Keratinocyte (primary cell): Measurements from ENCODE around the gene SLC7A7. TPM values are rescaled to one million over a fixed set of nuclear protein-coding genes. Genes with fewer than 3 reads are reported as not detected.
"Not testable (repeated sequence)": the region's sequence is repeated elsewhere in the genome, so short reads cannot be mapped to it uniquely, and the experiment has no call there.

Experiments
- DNase-seq: peaks from one replicate; pipeline ENCODE4 v3.0.0-alpha.2; 2011; ENCODE audit warnings: low read depth, missing footprints, low spot score
- FAIRE-seq: peaks from 2 replicates; lab custom pipeline; 2011; peaks lifted over from hg19 to GRCh38; lab: Jason Lieb, UNC
- H2AFZ ChIP-seq: 2 replicates; pipeline ENCODE4 v1.6.0; 2012; ENCODE audit warnings: low read length, control low read depth, inconsistent platforms; ENCODE audit not compliant: control insufficient read depth
- H3K27ac ChIP-seq: 2 replicates; pipeline ENCODE4 v1.5.1; 2011; ENCODE audit warnings: low read length; ENCODE audit not compliant: control insufficient read depth, insufficient read depth
- H3K27me3 ChIP-seq: 3 replicates; pipeline ENCODE4 v1.6.0; 2011; ENCODE audit warnings: low read length; ENCODE audit not compliant: control insufficient read depth, insufficient read depth; ENCODE audit errors: extremely low read depth
- H3K36me3 ChIP-seq, 2 experiments: 2 replicates in 1 of 2; 3 replicates in 1 of 2; pipeline ENCODE4 v1.5.1; 2011; ENCODE audit warnings: low read length in 2 of 2, mild to moderate bottlenecking in 1 of 2; ENCODE audit not compliant: control insufficient read depth in 2 of 2, insufficient read depth in 2 of 2; ENCODE audit errors: extremely low read depth in 1 of 2
- H3K4me1 ChIP-seq: 3 replicates; pipeline ENCODE4 v1.5.1; 2011; ENCODE audit warnings: low read length; ENCODE audit not compliant: control insufficient read depth, insufficient read depth; ENCODE audit errors: extremely low read depth
- H3K4me2 ChIP-seq: 3 replicates; pipeline ENCODE4 v1.6.0; 2011; ENCODE audit warnings: low read depth, low read length; ENCODE audit not compliant: control insufficient read depth, insufficient read depth; ENCODE audit errors: extremely low read depth
- H3K4me3 ChIP-seq, 3 experiments: fragments of 200-600 bp in 1 of 3; sonication (generic) in 1 of 3; 2 replicates in 2 of 3; 3 replicates in 1 of 3; pipeline ENCODE4 v1.5.1; 2011 to 2016; ENCODE audit warnings: low read length in 3 of 3, mild to moderate bottlenecking in 3 of 3, control low read depth in 2 of 3, inconsistent platforms in 1 of 3, low read depth in 1 of 3, mixed read lengths in 1 of 3, mixed run types in 1 of 3, moderate library complexity in 1 of 3; ENCODE audit not compliant: control insufficient read depth in 2 of 3, insufficient read depth in 2 of 3; ENCODE audit errors: extremely low read depth in 1 of 3
- H3K79me2 ChIP-seq: 2 replicates; pipeline ENCODE4 v1.6.0; 2012; ENCODE audit warnings: low read length; ENCODE audit not compliant: control insufficient read depth, insufficient read depth
- H3K9ac ChIP-seq: 3 replicates; pipeline ENCODE4 v1.6.0; 2011; ENCODE audit warnings: low read length; ENCODE audit not compliant: control insufficient read depth, insufficient read depth; ENCODE audit errors: extremely low read depth
- H3K9me1 ChIP-seq: 3 replicates; pipeline ENCODE4 v1.6.0; 2011; ENCODE audit warnings: low read length; ENCODE audit not compliant: control insufficient read depth, insufficient read depth; ENCODE audit errors: extremely low read depth
- H3K9me3 ChIP-seq: 2 replicates; pipeline ENCODE4 v1.5.1; 2012; ENCODE audit warnings: low read depth, low read length; ENCODE audit not compliant: control insufficient read depth
- H4K20me1 ChIP-seq: 3 replicates; pipeline ENCODE4 v1.6.0; 2011; ENCODE audit warnings: low read length; ENCODE audit not compliant: control insufficient read depth, insufficient read depth; ENCODE audit errors: extremely low read depth
- CTCF ChIP-seq, 3 experiments: IDR thresholded peaks in 1 of 3; conservative IDR thresholded peaks in 1 of 3; optimal IDR thresholded peaks in 1 of 3; 2 replicates in 2 of 3; 3 replicates in 1 of 3; pipeline versions ENCODE3 to v1.5.1; 2011; ENCODE audit warnings: low read length in 3 of 3, mild to moderate bottlenecking in 3 of 3, moderate library complexity in 2 of 3, control low read depth in 1 of 3, inconsistent platforms in 1 of 3; ENCODE audit not compliant: insufficient read depth in 2 of 3; ENCODE audit errors: extremely low read depth in 1 of 3
- EZH2 ChIP-seq: IDR thresholded peaks from one replicate; pipeline ENCODE4 v1.6.1; 2012; ENCODE audit warnings: inconsistent platforms, mild to moderate bottlenecking, low read length, moderate library complexity
- dilution Hi-C: fragments of 300-500 bp; cut with MboI; formaldehyde crosslinking; loops from one replicate; pipeline ENCODE4 v1.7.0; 2020; ENCODE audit warnings: low sequenced_read_pairs; ENCODE audit not compliant: extremely low pct_ligation_motif_present
- polyA plus RNA-seq, 5 experiments: library from polyadenylated mRNA; depleted of rRNA in 3 of 5; stranded (reverse) in 3 of 5; stranded (forward) in 1 of 5; unstranded in 1 of 5; fragments of >200 nt; gene quantifications; 1 replicate in 1 of 5; 2 replicates in 3 of 5; 3 replicates in 1 of 5; pipeline versions ENCODE4 v1.2.1 to v1.2.3, GENCODE V29; 2011 to 2012; ENCODE audit warnings: missing spikeins in 2 of 5, low read depth in 1 of 5, low replicate concordance in 1 of 5

Gene SLC7A7
- polyA plus RNA-seq, 1 donor (not counting 4 experiments of a cell fraction or from before 2014, with no cell fraction given) = 0.20 TPM

DNA sequence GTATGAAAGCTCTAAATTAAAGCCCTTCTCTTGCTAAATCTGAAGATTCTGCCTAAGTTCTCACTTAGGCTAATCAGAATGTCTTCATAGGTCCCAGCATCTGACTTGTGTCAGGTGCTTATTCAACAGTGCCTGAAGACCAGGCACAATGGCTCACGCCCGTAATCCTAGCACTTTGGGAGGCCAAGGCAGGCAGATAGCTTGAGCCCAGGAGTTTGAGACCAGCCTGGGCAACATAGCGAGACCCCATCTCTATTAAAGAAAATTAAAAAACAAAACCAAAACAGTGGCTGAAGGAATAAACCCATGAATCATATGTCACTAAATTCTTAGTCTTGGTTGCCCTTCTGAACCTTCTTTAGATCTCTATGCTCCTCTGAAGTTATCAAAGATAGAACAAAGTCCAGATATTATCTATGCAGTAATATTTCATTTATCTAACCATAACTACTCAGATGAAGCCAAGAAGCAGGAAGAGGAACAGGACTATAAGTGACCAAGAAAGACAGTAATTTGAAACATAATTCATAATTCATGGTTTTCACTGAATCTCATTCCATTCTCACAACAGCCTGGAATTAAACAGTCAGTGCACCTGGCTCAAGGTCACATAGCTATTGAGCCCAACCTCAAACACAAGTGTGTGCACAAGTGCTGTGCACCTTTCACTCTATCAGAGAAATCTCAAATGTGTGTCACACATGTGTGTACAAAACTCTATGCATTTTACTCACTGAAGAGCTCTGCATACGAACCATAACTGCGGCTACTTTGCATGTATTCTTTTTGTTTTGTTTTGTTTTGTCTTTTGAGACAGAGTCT, 6.6 kb downstream of the SLC7A7 start:
- Histone ChIP-seq H2AFZ (no peak overlapping the region), H3K27ac (no peak overlapping the region), H3K9me1 (no peaks in the 10 kb centered on the region), H3K9me3 (no peaks in the 10 kb centered on the region), H3K27me3 (no peaks in the 10 kb centered on the region), H3K4me1 (peaks cover 12% of the 10 kb centered on the region), H3K79me2 (no peaks in the 10 kb centered on the region), H3K9ac (no peak overlapping the region), H3K4me3 (no peak overlapping the region), H4K20me1 (no peaks in the 10 kb centered on the region), H3K36me3 (no peaks in the 10 kb centered on the region), H3K4me2 (no peak overlapping the region)
- DNase-seq (no peak), FAIRE-seq (no peak)
- dilution Hi-C loops = no loop called here
- TF ChIP-seq CTCF (optimal IDR thresholded peaks at IDR 0.05 in 1 of 3, IDR thresholded peaks at IDR 0.05 in 1 of 3, conservative IDR thresholded peaks at IDR 0.05 in 1 of 3; ENCODE audit: extremely low read depth in 1 of 3, insufficient read depth in 2 of 3, low read length in 3 of 3) (no peak), EZH2 (no peak)

DNA sequence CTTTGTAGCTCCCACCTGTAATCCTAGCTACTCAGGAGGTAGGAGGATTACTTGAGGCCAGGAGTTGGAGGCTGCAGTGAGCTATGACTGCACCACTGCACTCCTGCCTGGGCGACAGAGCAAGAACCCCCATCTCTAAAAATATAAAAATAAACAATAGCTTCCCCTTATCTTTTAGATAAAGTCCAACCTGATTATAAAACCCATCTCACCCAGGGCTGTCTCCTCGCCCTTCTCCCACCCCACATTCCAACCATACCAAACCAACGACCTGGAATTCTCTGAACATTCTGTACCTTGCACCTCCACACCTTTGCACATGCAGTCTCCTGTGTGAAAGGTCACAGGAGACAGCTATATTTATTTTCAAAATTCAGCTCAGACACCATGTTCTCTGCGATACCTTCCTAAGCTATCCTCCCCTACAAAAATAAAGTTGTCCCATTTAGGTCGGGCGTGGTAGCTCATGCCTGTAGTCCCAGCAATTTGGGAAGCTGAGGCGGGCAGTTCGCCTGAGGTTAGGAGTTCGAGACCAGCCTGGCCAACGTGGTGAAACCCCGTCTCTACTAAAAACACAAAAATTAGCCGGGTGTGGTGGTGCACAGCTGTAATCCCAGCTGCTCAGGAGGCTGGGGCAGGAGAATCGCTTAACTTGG, 7.7 kb downstream of the SLC7A7 start:
- DNase-seq (no peak), FAIRE-seq (no peak)
- H2AFZ ChIP-seq = peak overlapping the region; percentile 56
- H4K20me1 ChIP-seq = no peaks in the 10 kb centered on the region
- H3K79me2 ChIP-seq = no peaks in the 10 kb centered on the region
- peaks cover 12% of the 10 kb centered on the region for H3K4me1 ChIP-seq
- H3K27me3 ChIP-seq = no peaks in the 10 kb centered on the region
- dilution Hi-C loops = no loop called here
- H3K27ac ChIP-seq = no peak overlapping the region
- H3K4me3 ChIP-seq = no peak overlapping the region
- H3K4me2 ChIP-seq = peak overlapping the region; percentile 49
- H3K9me1 ChIP-seq = no peaks in the 10 kb centered on the region
- no peaks in the 10 kb centered on the region for H3K36me3 ChIP-seq
- H3K9ac ChIP-seq = no peak overlapping the region
- H3K9me3 ChIP-seq = no peaks in the 10 kb centered on the region
- TF ChIP-seq EZH2 (no peak), CTCF (optimal IDR thresholded peaks at IDR 0.05 in 1 of 3, IDR thresholded peaks at IDR 0.05 in 1 of 3, conservative IDR thresholded peaks at IDR 0.05 in 1 of 3; ENCODE audit: extremely low read depth in 1 of 3, insufficient read depth in 2 of 3, low read length in 3 of 3) (no peak)

- FAIRE-seq, H3K9ac ChIP-seq, H3K4me3 ChIP-seq, H3K9me1 ChIP-seq, dilution Hi-C loops, DNase-seq, H3K36me3 ChIP-seq, H3K27me3 ChIP-seq, H3K9me3 ChIP-seq, H2AFZ ChIP-seq, H3K4me2 ChIP-seq, H4K20me1 ChIP-seq, H3K79me2 ChIP-seq, H3K27ac ChIP-seq: not testable (repeated sequence)
- H3K4me1 ChIP-seq = peaks cover 12% of the 10 kb centered on the region
These were observed 10.0 kb downstream of the SLC7A7 start for GRCh38 chr14:22805235-22805634.
